CD4-positive, alpha-beta memory T cell (primary cell): Measurements from ENCODE around the gene TBC1D5. TPM values are rescaled to one million over a fixed set of nuclear protein-coding genes. Genes with fewer than 3 reads are reported as not detected.
"Not testable (repeated sequence)": the region's sequence is repeated elsewhere in the genome, so short reads cannot be mapped to it uniquely, and the experiment has no call there.

Experiments
- CTCF ChIA-PET: fragments of 350-600 bp; sonication (Branson Sonifier 250); formaldehyde crosslinking; loops from one replicate; lab custom pipeline; 2021; ENCODE audit warnings: inconsistent platforms; ENCODE audit not compliant: partially characterized antibody; lab: Charles Lee
- POLR2A ChIA-PET: fragments of 350-600 bp; sonication (Branson Sonifier 250); formaldehyde crosslinking; loops from one replicate; lab custom pipeline; 2021; ENCODE audit not compliant: partially characterized antibody; lab: Charles Lee
- DNase-seq, 5 donors: peaks; one replicate each; pipeline versions ENCODE4 v3.0.0 to v3.0.0-alpha.2; 2020 to 2022; ENCODE audit warnings: mixed read lengths in 1 of 5
- H3K27ac ChIP-seq: one replicate; pipeline ENCODE4 v1.7.0; 2013; ENCODE audit warnings: low read depth, low read length
- H3K27me3 ChIP-seq: 2 replicates; pipeline ENCODE4 v1.7.0; 2013; ENCODE audit warnings: mild to moderate bottlenecking, low read length, moderate library complexity; ENCODE audit not compliant: insufficient read depth
- H3K36me3 ChIP-seq: 2 replicates; pipeline ENCODE4 v1.7.0; 2013; ENCODE audit warnings: mild to moderate bottlenecking, low read length, moderate library complexity; ENCODE audit not compliant: insufficient read depth
- H3K4me1 ChIP-seq: 2 replicates; pipeline ENCODE4 v1.7.0; 2013; ENCODE audit warnings: mild to moderate bottlenecking, low read length, moderate library complexity; ENCODE audit not compliant: insufficient read depth
- H3K4me3 ChIP-seq, 2 donors: one replicate each; pipeline ENCODE4 v1.7.0; 2013; ENCODE audit warnings: low read length in 2 of 2, mild to moderate bottlenecking in 1 of 2
- H3K9me3 ChIP-seq, 2 donors: one replicate each; pipeline ENCODE4 v1.7.0; 2013; ENCODE audit warnings: low read length in 2 of 2, control low read depth in 1 of 2; ENCODE audit not compliant: control insufficient read depth in 1 of 2
- H3K27ac Mint-ChIP-seq, 7 donors: one replicate each; pipeline ENCODE4 v1.8.0; 2020 to 2021; ENCODE audit warnings: mixed read lengths in 7 of 7, mild to moderate bottlenecking in 6 of 7, inconsistent platforms in 3 of 7, moderate library complexity in 3 of 7
- H3K27me3 Mint-ChIP-seq, 2 donors: one replicate each; pipeline ENCODE4 v1.8.0; 2020 to 2021; ENCODE audit warnings: mixed read lengths in 2 of 2
- H3K36me3 Mint-ChIP-seq, 2 donors: one replicate each; pipeline ENCODE4 v1.8.0; 2020 to 2021; ENCODE audit warnings: mixed read lengths in 2 of 2, inconsistent platforms in 1 of 2, mild to moderate bottlenecking in 1 of 2
- H3K4me1 Mint-ChIP-seq, 4 donors: one replicate each; pipeline ENCODE4 v1.8.0; 2020 to 2021; ENCODE audit warnings: mixed read lengths in 4 of 4, mild to moderate bottlenecking in 1 of 4
- H3K4me3 Mint-ChIP-seq, 8 donors: one replicate each; pipeline ENCODE4 v1.8.0; 2020 to 2021; ENCODE audit warnings: mixed read lengths in 8 of 8, mild to moderate bottlenecking in 7 of 8, moderate library complexity in 6 of 8, inconsistent platforms in 3 of 8
- H3K9me3 Mint-ChIP-seq, 8 donors: one replicate each; pipeline ENCODE4 v1.8.0; 2020 to 2021; ENCODE audit warnings: mixed read lengths in 8 of 8, mild to moderate bottlenecking in 5 of 8, inconsistent platforms in 3 of 8, moderate library complexity in 1 of 8
- intact Hi-C: fragments of 100-400 bp; cut with micrococcal nuclease; formaldehyde crosslinking; loops from one replicate; pipeline ENCODE4 v1.15.1; 2023
- polyA plus RNA-seq, 2 donors: library from polyadenylated mRNA; unstranded; fragments of 300-500 nt; fragmentation: Illumina TruSeq; gene quantifications; one replicate each; pipeline ENCODE4 v1.2.3, GENCODE V29; 2021
- total RNA-seq, 2 experiments: library from RNA; stranded (reverse); gene quantifications; one replicate each; pipeline ENCODE4 v1.2.3, GENCODE V29; 2021

The TBC1D5 gene
- total and polyA plus RNA-seq, 4 experiments from 2014 or later: 21.2 to 52.2 (median 43.3) TPM

DNA sequence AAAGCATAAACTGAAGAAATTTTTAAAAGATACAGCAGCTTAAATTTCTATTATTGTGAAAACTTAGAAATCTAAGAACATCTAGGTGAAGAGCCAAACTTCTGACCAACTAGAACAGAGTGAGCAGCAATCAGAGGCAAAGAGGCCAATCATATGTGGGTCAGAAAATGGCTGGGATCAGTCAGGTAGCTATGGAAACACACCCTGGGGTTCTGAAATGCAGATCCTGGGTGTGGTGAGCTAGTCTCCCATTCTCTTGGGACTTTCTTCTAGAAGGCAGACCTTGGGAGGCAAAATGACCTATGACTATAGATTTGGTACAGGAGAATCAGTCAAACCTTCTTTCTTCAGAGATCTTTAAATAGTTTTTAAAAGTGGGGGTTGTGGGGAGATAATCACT lies 385.8 kb downstream of the TBC1D5 start:
- no peaks in the 10 kb centered on the region for H3K27me3 ChIP-seq
- H3K27ac ChIP-seq: no peak overlapping the region
- intact Hi-C loops: no loop called here
- H3K4me1 ChIP-seq: no peaks in the 10 kb centered on the region
- Mint-ChIP-seq H3K36me3 (peaks cover 10 to 32% of the 10 kb centered on the region in 2 donors), H3K4me3 (no peak overlapping the region), H3K4me1 (peaks cover 0 to 2% (median 0%) of the 10 kb centered on the region in 4 donors), H3K27me3 (no peaks in the 10 kb centered on the region), H3K27ac (no peak overlapping the region), H3K9me3 (peaks cover 0 to 3% (median 0%) of the 10 kb centered on the region in 8 donors)
- H3K9me3 ChIP-seq: no peaks in the 10 kb centered on the region
- H3K4me3 ChIP-seq: no peak overlapping the region
- no peaks in the 10 kb centered on the region for H3K36me3 ChIP-seq
- ChIA-PET POLR2A (no interaction called here), CTCF (interaction anchor here (1.5 kb wide), 1 partner anchor 16 kb away, joined by 5 read pairs; no protein-coding TSS in a partner anchor)
- DNase-seq: no peak

GRCh38 chr3:17355591-17355990 lies 386.8 kb downstream of the TBC1D5 start:
- Mint-ChIP-seq H3K4me1 (peaks cover 0 to 2% (median 0%) of the 10 kb centered on the region in 4 donors), H3K36me3 (peaks cover 14 to 35% of the 10 kb centered on the region in 2 donors), H3K27ac (no peak overlapping the region), H3K4me3 (no peak overlapping the region), H3K27me3 (no peaks in the 10 kb centered on the region), H3K9me3 (peaks cover 0 to 3% (median 0%) of the 10 kb centered on the region in 8 donors)
- ChIA-PET CTCF (interaction anchor here (1.5 kb wide), 1 partner anchor 15 kb away, joined by 5 read pairs; no protein-coding TSS in a partner anchor), POLR2A (no interaction called here)
- Histone ChIP-seq H3K27ac (no peak overlapping the region), H3K9me3 (no peaks in the 10 kb centered on the region), H3K27me3 (no peaks in the 10 kb centered on the region), H3K4me3 (no peak overlapping the region), H3K36me3 (no peaks in the 10 kb centered on the region), H3K4me1 (no peaks in the 10 kb centered on the region)
- intact Hi-C loops: no loop called here
- DNase-seq: no peak

GRCh38 chr3:17354341-17354740 lies 388.1 kb downstream of the TBC1D5 start:
- Histone ChIP-seq H3K27me3 (no peaks in the 10 kb centered on the region), H3K4me1 (no peaks in the 10 kb centered on the region), H3K9me3 (no peaks in the 10 kb centered on the region), H3K36me3 (no peaks in the 10 kb centered on the region), H3K4me3 (no peak overlapping the region), H3K27ac (no peak overlapping the region)
- peaks cover 16 to 35% of the 10 kb centered on the region in 2 donors for H3K36me3 Mint-ChIP-seq
- no peak for DNase-seq
- CTCF ChIA-PET: no interaction called here
- H3K4me3 Mint-ChIP-seq: no peak overlapping the region
- H3K27ac Mint-ChIP-seq: no peak overlapping the region
- H3K27me3 Mint-ChIP-seq: no peaks in the 10 kb centered on the region
- peaks cover 0 to 3% (median 0%) of the 10 kb centered on the region in 8 donors for H3K9me3 Mint-ChIP-seq
- H3K4me1 Mint-ChIP-seq: peaks cover 0 to 2% (median 0%) of the 10 kb centered on the region in 4 donors
- POLR2A ChIA-PET: no interaction called here
- intact Hi-C loops: no loop called here

DNA sequence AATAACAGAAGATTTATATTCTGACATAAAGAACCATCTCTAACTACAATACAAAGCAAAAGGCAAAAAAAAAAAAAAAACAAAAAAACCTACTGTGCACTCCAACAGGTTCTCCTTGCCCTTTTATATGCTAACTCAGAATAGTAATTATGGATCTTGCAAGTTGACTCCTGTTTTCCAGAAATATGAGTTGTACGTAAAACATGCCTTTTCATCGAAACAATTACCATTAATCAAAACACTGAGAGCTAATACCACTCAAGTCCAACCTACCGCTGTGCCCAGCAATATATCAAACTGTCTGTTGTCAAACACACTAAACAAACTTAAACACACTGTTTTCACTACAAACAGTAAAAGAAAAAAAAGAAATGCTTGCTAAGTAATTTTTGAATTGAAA lies 389.8 kb downstream of the TBC1D5 start:
- H3K4me3 ChIP-seq: no peak overlapping the region
- peaks cover 16 to 42% of the 10 kb centered on the region in 2 donors for H3K36me3 Mint-ChIP-seq
- H3K36me3 ChIP-seq: no peaks in the 10 kb centered on the region
- no peak overlapping the region for H3K27ac ChIP-seq
- intact Hi-C loops: no loop called here
- no peaks in the 10 kb centered on the region for H3K4me1 ChIP-seq
- DNase-seq: no peak
- peaks cover 0 to 3% (median 0%) of the 10 kb centered on the region in 8 donors for H3K9me3 Mint-ChIP-seq
- H3K4me1 Mint-ChIP-seq: peaks cover 0 to 2% (median 0%) of the 10 kb centered on the region in 4 donors
- POLR2A ChIA-PET: no interaction called here
- CTCF ChIA-PET: no interaction called here
- H3K4me3 Mint-ChIP-seq: no peak overlapping the region
- no peaks in the 10 kb centered on the region for H3K27me3 Mint-ChIP-seq
- H3K9me3 ChIP-seq: no peaks in the 10 kb centered on the region
- no peaks in the 10 kb centered on the region for H3K27me3 ChIP-seq
- H3K27ac Mint-ChIP-seq: no peak overlapping the region

GRCh38 chr3:17351193-17351592 lies 391.2 kb downstream of the TBC1D5 start:
- H3K36me3 ChIP-seq, H3K27ac Mint-ChIP-seq, H3K4me1 ChIP-seq, intact Hi-C loops, H3K4me3 ChIP-seq, H3K27me3 Mint-ChIP-seq, H3K9me3 Mint-ChIP-seq, H3K4me3 Mint-ChIP-seq, POLR2A ChIA-PET, CTCF ChIA-PET, DNase-seq, H3K27ac ChIP-seq, H3K9me3 ChIP-seq, H3K4me1 Mint-ChIP-seq, H3K27me3 ChIP-seq: not testable (repeated sequence)
- peaks cover 16 to 36% of the 10 kb centered on the region in 2 donors for H3K36me3 Mint-ChIP-seq

DNA sequence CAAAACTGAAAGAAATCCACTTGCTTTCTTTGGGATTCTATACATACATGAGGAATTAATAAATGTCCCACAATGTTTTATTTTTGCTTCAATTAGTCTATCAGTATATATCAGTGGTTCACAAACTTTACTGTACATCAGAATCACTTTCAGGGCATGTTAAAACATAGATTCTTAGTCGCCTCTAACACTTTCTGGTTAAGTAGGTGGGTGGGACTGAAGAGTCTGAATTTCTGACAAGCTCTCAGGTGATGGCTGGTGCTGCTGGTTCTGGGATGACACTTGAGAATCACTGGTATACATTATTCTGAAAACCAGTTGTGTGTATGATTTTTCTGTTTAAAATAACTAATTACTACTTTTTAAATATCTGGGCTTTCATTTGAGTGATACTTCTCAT lies 393.3 kb downstream of the TBC1D5 start:
- Histone ChIP-seq H3K4me1 (no peaks in the 10 kb centered on the region), H3K36me3 (no peaks in the 10 kb centered on the region), H3K4me3 (no peak overlapping the region), H3K9me3 (no peaks in the 10 kb centered on the region), H3K27me3 (no peaks in the 10 kb centered on the region), H3K27ac (no peak overlapping the region)
- DNase-seq: no peak
- no peak overlapping the region for H3K4me3 Mint-ChIP-seq
- peaks cover 12 to 25% of the 10 kb centered on the region in 2 donors for H3K36me3 Mint-ChIP-seq
- H3K27ac Mint-ChIP-seq: no peak overlapping the region
- ChIA-PET CTCF (no interaction called here), POLR2A (no interaction called here)
- H3K9me3 Mint-ChIP-seq: peaks cover 0 to 3% (median 0%) of the 10 kb centered on the region in 8 donors
- peaks cover 0 to 2% (median 0%) of the 10 kb centered on the region in 4 donors for H3K4me1 Mint-ChIP-seq
- H3K27me3 Mint-ChIP-seq: no peaks in the 10 kb centered on the region
- intact Hi-C loops: no loop called here

- ChIA-PET POLR2A (no interaction called here), CTCF (no interaction called here)
- intact Hi-C loops: no loop called here
- Mint-ChIP-seq H3K4me3 (no peak overlapping the region), H3K4me1 (no peaks in the 10 kb centered on the region), H3K9me3 (no peaks in the 10 kb centered on the region), H3K36me3 (peaks cover 5 to 15% of the 10 kb centered on the region in 2 donors), H3K27ac (no peak overlapping the region), H3K27me3 (no peaks in the 10 kb centered on the region)
- H3K4me3 ChIP-seq: no peak overlapping the region
- H3K36me3 ChIP-seq: no peaks in the 10 kb centered on the region
- no peaks in the 10 kb centered on the region for H3K9me3 ChIP-seq
- H3K4me1 ChIP-seq: no peaks in the 10 kb centered on the region
- no peak overlapping the region for H3K27ac ChIP-seq
- H3K27me3 ChIP-seq: no peaks in the 10 kb centered on the region
- DNase-seq: no peak
Observed at GRCh38 chr3:17342119-17342518, 400.3 kb downstream of the TBC1D5 start.
